ENCODE measurements around the gene GLRA2.
"Not testable (repeated sequence)": the region's sequence is repeated elsewhere in the genome, so short reads cannot be mapped to it uniquely, and the experiment has no call there.

Gene GLRA2

GRCh38 chrX:14546190-14546589 is 16.9 kb downstream of the GLRA2 start:
- DNase-seq (ENCODE audit: insufficient read length, low spot score) (no peak), FAIRE-seq (no peak)

GRCh38 chrX:14554131-14554715 is 24.9 kb downstream of the GLRA2 start:
- no peak for TF ChIP-seq POLR2A (IDR thresholded peaks at IDR 0.05; ENCODE audit: low read depth, low read length)
- FAIRE-seq (no peak), DNase-seq (ENCODE audit: insufficient read length, low spot score) (no peak)

More at GRCh38 chrX:14546190-14546589, 16.9 kb downstream of the GLRA2 start:
- TF ChIP-seq POLR2A (IDR thresholded peaks at IDR 0.05; ENCODE audit: low read depth, low read length) = no peak

- no peak for DNase-seq (ENCODE audit: insufficient read length, low spot score)
- no peak for FAIRE-seq
Measured at GRCh38 chrX:14564058-14564457, 34.7 kb downstream of the GLRA2 start.

GRCh38 chrX:14573161-14573560 is 43.8 kb downstream of the GLRA2 start:
- DNase-seq (ENCODE audit: insufficient read length, low spot score) (no peak), FAIRE-seq (no peak)
- no peak for TF ChIP-seq POLR2A (IDR thresholded peaks at IDR 0.05; ENCODE audit: low read depth, low read length)

More at GRCh38 chrX:14564058-14564457, 34.7 kb downstream of the GLRA2 start:
- TF ChIP-seq POLR2A (IDR thresholded peaks at IDR 0.05; ENCODE audit: low read depth, low read length) = no peak

- DNase-seq (ENCODE audit: insufficient read length, low spot score) (no peak), FAIRE-seq (no peak)
- TF ChIP-seq POLR2A (IDR thresholded peaks at IDR 0.05; ENCODE audit: low read depth, low read length) = no peak
Measured at GRCh38 chrX:14581081-14581480, 51.7 kb downstream of the GLRA2 start.

GRCh38 chrX:14584548-14584947 is 55.2 kb downstream of the GLRA2 start:
- no peak for DNase-seq (ENCODE audit: insufficient read length, low spot score)
- FAIRE-seq = no peak
- TF ChIP-seq POLR2A (IDR thresholded peaks at IDR 0.05; ENCODE audit: low read depth, low read length) = no peak

- TF ChIP-seq POLR2A (IDR thresholded peaks at IDR 0.05; ENCODE audit: low read depth, low read length) = no peak
- no peak for DNase-seq (ENCODE audit: insufficient read length, low spot score)
- FAIRE-seq = no peak
Measured at GRCh38 chrX:14590216-14590615, 60.9 kb downstream of the GLRA2 start.

GRCh38 chrX:14590693-14591424 is 61.5 kb downstream of the GLRA2 start:
- no peak for FAIRE-seq
- DNase-seq (ENCODE audit: insufficient read length, low spot score) = no peak
- no peak for TF ChIP-seq POLR2A (IDR thresholded peaks at IDR 0.05; ENCODE audit: low read depth, low read length)

- no peak for TF ChIP-seq POLR2A (IDR thresholded peaks at IDR 0.05; ENCODE audit: low read depth, low read length)
- DNase-seq (ENCODE audit: insufficient read length, low spot score) (no peak), FAIRE-seq (no peak)
Measured at GRCh38 chrX:14591976-14592375, 62.6 kb downstream of the GLRA2 start.

- FAIRE-seq = no peak
- TF ChIP-seq POLR2A (IDR thresholded peaks at IDR 0.05; ENCODE audit: low read depth, low read length) = no peak
- DNase-seq (ENCODE audit: insufficient read length, low spot score) = no peak
Measured at GRCh38 chrX:14594521-14594920, 65.2 kb downstream of the GLRA2 start.

- FAIRE-seq (no peak), DNase-seq (ENCODE audit: insufficient read length, low spot score) (no peak)
- no peak for TF ChIP-seq POLR2A (IDR thresholded peaks at IDR 0.05; ENCODE audit: low read depth, low read length)
Measured at GRCh38 chrX:14598330-14598729, 69.0 kb downstream of the GLRA2 start.

- FAIRE-seq = no peak
- no peak for DNase-seq (ENCODE audit: insufficient read length, low spot score)
- TF ChIP-seq POLR2A (IDR thresholded peaks at IDR 0.05; ENCODE audit: low read depth, low read length) = no peak
Measured at GRCh38 chrX:14607446-14607985, 78.2 kb downstream of the GLRA2 start.

- FAIRE-seq; DNase-seq (ENCODE audit: insufficient read length, low spot score): not testable (repeated sequence)
Measured at GRCh38 chrX:14612450-14612849, 83.1 kb downstream of the GLRA2 start.

- DNase-seq (ENCODE audit: insufficient read length, low spot score) (no peak), FAIRE-seq (no peak)
- no peak for TF ChIP-seq POLR2A (IDR thresholded peaks at IDR 0.05; ENCODE audit: low read depth, low read length)
Measured at GRCh38 chrX:14616301-14616700, 87.0 kb downstream of the GLRA2 start.

GRCh38 chrX:14616836-14617235 is 87.5 kb downstream of the GLRA2 start:
- DNase-seq (ENCODE audit: insufficient read length, low spot score) (no peak), FAIRE-seq (no peak)
- no peak for TF ChIP-seq POLR2A (IDR thresholded peaks at IDR 0.05; ENCODE audit: low read depth, low read length)

All from H54 (cell line).